Measurements from ENCODE around the gene INTS6. TPM values are rescaled to one million over a fixed set of nuclear protein-coding genes. Genes with fewer than 3 reads are reported as not detected.
A peak's percentile ranks its signal among the peaks of the same experiment; 100 is the strongest.

Gene INTS6
- total RNA-seq, 1 experiment from 2014 or later, result 26.6 TPM

- H3F3A ChIP-seq (ENCODE audit: low read length, unreplicated experiment), result no peaks in the 10 kb centered on the region
- ChIA-PET POLR2A (ENCODE audit: unreplicated experiment) (no interaction called here), CTCF (no interaction called here)
- ATAC-seq, result no peak
- no peak overlapping the region for H3K4me3 ChIP-seq (ENCODE audit: low read length)
- no peaks in the 10 kb centered on the region for H3K9me3 ChIP-seq (ENCODE audit: low read length)
- no peaks in the 10 kb centered on the region for H3K79me2 ChIP-seq (ENCODE audit: low read length)
- no peak overlapping the region for H2AFZ ChIP-seq (ENCODE audit: low read length)
- H3K4me1 ChIP-seq (ENCODE audit: insufficient read depth, low read length), result peaks cover 17% of the 10 kb centered on the region
- intact Hi-C loops (cut with micrococcal nuclease), result no loop called here
- no peak overlapping the region for H3K4me2 ChIP-seq (ENCODE audit: low read length)
- H4K20me1 ChIP-seq (ENCODE audit: low read length), result no peaks in the 10 kb centered on the region
- BruUV-seq (replicated peaks), result no TSS peak
- H3K9ac ChIP-seq (ENCODE audit: low read length), result no peak overlapping the region
- no peaks in the 10 kb centered on the region for H3K36me3 ChIP-seq (ENCODE audit: low read depth, low read length)
- no peak for TF ChIP-seq EZH2 (IDR thresholded peaks at IDR 0.05; ENCODE audit: low read length, unreplicated experiment)
- TF ChIP-seq, protein P1, sequence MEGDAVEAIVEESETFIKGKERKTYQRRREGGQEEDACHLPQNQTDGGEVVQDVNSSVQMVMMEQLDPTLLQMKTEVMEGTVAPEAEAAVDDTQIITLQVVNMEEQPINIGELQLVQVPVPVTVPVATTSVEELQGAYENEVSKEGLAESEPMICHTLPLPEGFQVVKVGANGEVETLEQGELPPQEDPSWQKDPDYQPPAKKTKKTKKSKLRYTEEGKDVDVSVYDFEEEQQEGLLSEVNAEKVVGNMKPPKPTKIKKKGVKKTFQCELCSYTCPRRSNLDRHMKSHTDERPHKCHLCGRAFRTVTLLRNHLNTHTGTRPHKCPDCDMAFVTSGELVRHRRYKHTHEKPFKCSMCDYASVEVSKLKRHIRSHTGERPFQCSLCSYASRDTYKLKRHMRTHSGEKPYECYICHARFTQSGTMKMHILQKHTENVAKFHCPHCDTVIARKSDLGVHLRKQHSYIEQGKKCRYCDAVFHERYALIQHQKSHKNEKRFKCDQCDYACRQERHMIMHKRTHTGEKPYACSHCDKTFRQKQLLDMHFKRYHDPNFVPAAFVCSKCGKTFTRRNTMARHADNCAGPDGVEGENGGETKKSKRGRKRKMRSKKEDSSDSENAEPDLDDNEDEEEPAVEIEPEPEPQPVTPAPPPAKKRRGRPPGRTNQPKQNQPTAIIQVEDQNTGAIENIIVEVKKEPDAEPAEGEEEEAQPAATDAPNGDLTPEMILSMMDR (conservative IDR thresholded peaks at IDR 0.05; ENCODE audit: low read depth, low read length), result no peak
- no peaks in the 10 kb centered on the region for H3K27me3 ChIP-seq (ENCODE audit: low read length)
- no peaks in the 10 kb centered on the region for H3K9me2 ChIP-seq (replicated peaks; ENCODE audit: low read length)
- no peak overlapping the region for H3K27ac ChIP-seq (ENCODE audit: low read length)
- DNase-seq, result no peak
Observed at GRCh38 chr13:51318876-51319275, 134.0 kb downstream of the INTS6 start.

DNA sequence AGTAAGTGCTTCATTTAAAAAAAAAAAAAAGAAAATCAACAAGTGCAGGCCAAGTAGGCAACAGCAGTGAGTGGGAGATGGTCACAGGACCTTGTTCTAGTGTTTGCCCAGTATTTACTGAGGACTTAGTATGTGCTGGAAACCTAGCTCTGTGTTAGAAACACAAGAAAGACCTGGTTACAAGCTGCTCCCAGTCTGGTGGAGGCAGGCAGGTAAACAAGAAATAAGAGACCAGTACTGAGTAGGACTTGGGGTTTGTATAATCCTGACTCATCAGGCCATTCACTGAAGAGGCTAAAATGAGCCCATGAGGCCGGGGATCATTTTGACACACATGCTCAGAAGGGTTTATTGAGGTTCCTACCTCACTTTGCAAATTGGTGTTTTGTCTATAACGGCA lies 134.8 kb downstream of the INTS6 start:
- no peaks in the 10 kb centered on the region for H3K9me2 ChIP-seq (replicated peaks; ENCODE audit: low read length)
- no peak overlapping the region for H2AFZ ChIP-seq (ENCODE audit: low read length)
- H3K27me3 ChIP-seq (ENCODE audit: low read length), result no peaks in the 10 kb centered on the region
- H3K79me2 ChIP-seq (ENCODE audit: low read length), result no peaks in the 10 kb centered on the region
- no TSS peak for BruUV-seq (replicated peaks)
- H4K20me1 ChIP-seq (ENCODE audit: low read length), result no peaks in the 10 kb centered on the region
- intact Hi-C loops (cut with micrococcal nuclease), result no loop called here
- peak overlapping the region; percentile 51; the same call in 1 of the 2 replicates for H3K4me2 ChIP-seq (ENCODE audit: low read length)
- TF ChIP-seq EZH2phosphoT487 (IDR thresholded peaks at IDR 0.05; ENCODE audit: borderline replicate concordance, low read length), result no peak
- no peak for TF ChIP-seq EZH2 (IDR thresholded peaks at IDR 0.05; ENCODE audit: low read length, unreplicated experiment)
- TF ChIP-seq, protein P1 (conservative IDR thresholded peaks at IDR 0.05; ENCODE audit: low read depth, low read length), result no peak
- H3K9ac ChIP-seq (ENCODE audit: low read length), result peak overlapping the region; percentile 35; the same call in 1 of the 2 replicates
- ChIA-PET POLR2A (ENCODE audit: unreplicated experiment) (no interaction called here), CTCF (no interaction called here)
- H3K9me3 ChIP-seq (ENCODE audit: low read length), result no peaks in the 10 kb centered on the region
- ATAC-seq (peak; percentile 61), DNase-seq (peak; percentile 56)
- peak overlapping the region; percentile 85 for H3K27ac ChIP-seq (ENCODE audit: low read length)
- H3F3A ChIP-seq (ENCODE audit: low read length, unreplicated experiment), result no peaks in the 10 kb centered on the region
- no peaks in the 10 kb centered on the region for H3K36me3 ChIP-seq (ENCODE audit: low read depth, low read length)
- peaks cover 17% of the 10 kb centered on the region for H3K4me1 ChIP-seq (ENCODE audit: insufficient read depth, low read length)
- H3K4me3 ChIP-seq (ENCODE audit: low read length), result no peak overlapping the region

DNA sequence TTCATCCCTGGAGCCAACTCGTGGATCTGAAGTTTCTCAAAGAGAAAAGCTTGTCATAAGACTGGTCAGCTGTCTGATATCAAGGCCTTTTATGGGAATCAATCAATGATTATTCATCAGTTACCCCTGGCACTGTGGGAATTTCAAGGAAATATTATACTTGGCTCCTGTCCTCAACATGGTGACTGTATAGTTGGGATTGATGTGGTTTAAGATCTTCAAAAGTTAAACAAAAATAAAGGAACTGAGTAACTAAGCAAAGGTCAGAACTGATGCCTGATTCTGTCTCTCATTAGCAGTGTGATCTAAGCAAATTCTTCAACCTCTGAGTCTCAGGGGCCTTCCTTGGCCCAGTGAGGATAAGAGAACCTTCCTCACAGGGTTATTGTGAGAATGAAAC lies 135.6 kb downstream of the INTS6 start:
- Histone ChIP-seq H3F3A (ENCODE audit: low read length, unreplicated experiment) (no peaks in the 10 kb centered on the region), H3K27me3 (ENCODE audit: low read length) (no peaks in the 10 kb centered on the region), H3K9ac (ENCODE audit: low read length) (peak overlapping the region; percentile 35; the same call in 1 of the 2 replicates), H3K36me3 (ENCODE audit: low read depth, low read length) (no peaks in the 10 kb centered on the region), H3K4me2 (ENCODE audit: low read length) (peak overlapping the region; percentile 51), H3K27ac (ENCODE audit: low read length) (peak overlapping the region; percentile 85), H3K79me2 (ENCODE audit: low read length) (no peaks in the 10 kb centered on the region), H3K4me1 (ENCODE audit: insufficient read depth, low read length) (peaks cover 17% of the 10 kb centered on the region), H3K9me3 (ENCODE audit: low read length) (no peaks in the 10 kb centered on the region), H2AFZ (ENCODE audit: low read length) (no peak overlapping the region), H4K20me1 (ENCODE audit: low read length) (no peaks in the 10 kb centered on the region), H3K4me3 (ENCODE audit: low read length) (no peak overlapping the region), H3K9me2 (replicated peaks; ENCODE audit: low read length) (no peaks in the 10 kb centered on the region)
- TF ChIP-seq EZH2phosphoT487 (IDR thresholded peaks at IDR 0.05; ENCODE audit: borderline replicate concordance, low read length) (no peak), EZH2 (IDR thresholded peaks at IDR 0.05; ENCODE audit: low read length, unreplicated experiment) (no peak)
- TF ChIP-seq, protein P1 (conservative IDR thresholded peaks at IDR 0.05; ENCODE audit: low read depth, low read length), result no peak
- ChIA-PET POLR2A (ENCODE audit: unreplicated experiment) (no interaction called here), CTCF (no interaction called here)
- intact Hi-C loops (cut with micrococcal nuclease), result no loop called here
- peak; percentile 84 for ATAC-seq
- BruUV-seq (replicated peaks), result no TSS peak
- DNase-seq, result peak; percentile 76

All from PC-3 (cell line).